ENCODE results near the gene ELP5.

The ELP5 gene

DNA sequence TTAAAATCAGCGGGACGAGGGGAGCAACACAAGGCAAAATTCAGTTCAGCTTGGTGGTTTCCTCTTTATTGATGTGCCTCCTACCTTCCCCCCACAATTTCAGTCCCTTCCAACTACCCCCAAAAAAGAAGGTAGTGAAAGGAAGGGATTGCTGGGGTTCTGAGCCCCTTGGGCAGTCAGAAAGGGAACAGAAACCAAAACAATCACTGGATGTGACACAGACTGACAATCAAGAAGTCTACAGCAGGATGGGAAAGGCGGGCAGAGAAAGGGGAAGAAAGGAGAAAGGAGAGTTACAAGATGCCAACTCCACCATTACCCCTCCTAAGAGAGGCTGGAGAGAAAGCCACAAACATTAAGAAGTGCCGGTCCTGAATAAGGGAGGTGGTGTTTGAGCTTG, 11.6 kb upstream of the ELP5 start:
- ChIA-PET CTCF (interaction anchor here (0.6 to 5.2 kb wide), 3 partner anchors 20 to 56 kb away, joined by 3 to 33 read pairs (median 12); partner anchors contain the start of genes ACADVL and DLG4), POLR2A (interaction anchor here (0.6 to 14.2 kb wide), 5 partner anchors 11 to 897 kb away, joined by 4 to 284 read pairs (median 6); partner anchors contain the start of genes ACADVL, CTDNEP1, DLG4 and ELP5)
- 0 out of 2 replicates have a peak overlapping the region, but pooled peaks have one; percentile 21 for H3K27ac ChIP-seq (ENCODE audit: extremely low read depth, low read depth, low read length)
- peaks cover 21 to 54% of the 10 kb centered on the region in 2 experiments for H3K36me3 ChIP-seq (ENCODE audit: control insufficient read depth in 2 of 2, insufficient read depth in 1 of 2, low read length in 2 of 2)
- H3K9me3 ChIP-seq (ENCODE audit: control insufficient read depth, insufficient read depth, low read depth, low read length): no peaks in the 10 kb centered on the region
- H3K4me1 ChIP-seq (ENCODE audit: control insufficient read depth, insufficient read depth, low read length): peaks cover 13% of the 10 kb centered on the region
- H3K4me3 ChIP-seq (ENCODE audit: low read depth, low read length): peak overlapping the region; percentile 20; the same call in 1 of the 2 replicates
- TF ChIP-seq ZFP41 (tag by site-specific recombination; IDR thresholded peaks at IDR 0.05; ENCODE audit: borderline replicate concordance): no peak
- no peak for TF ChIP-seq SP2 (tag by site-specific recombination; IDR thresholded peaks at IDR 0.05)
- TF ChIP-seq PRDM1 (tag by site-specific recombination; IDR thresholded peaks at IDR 0.05): peak; percentile 97

DNA sequence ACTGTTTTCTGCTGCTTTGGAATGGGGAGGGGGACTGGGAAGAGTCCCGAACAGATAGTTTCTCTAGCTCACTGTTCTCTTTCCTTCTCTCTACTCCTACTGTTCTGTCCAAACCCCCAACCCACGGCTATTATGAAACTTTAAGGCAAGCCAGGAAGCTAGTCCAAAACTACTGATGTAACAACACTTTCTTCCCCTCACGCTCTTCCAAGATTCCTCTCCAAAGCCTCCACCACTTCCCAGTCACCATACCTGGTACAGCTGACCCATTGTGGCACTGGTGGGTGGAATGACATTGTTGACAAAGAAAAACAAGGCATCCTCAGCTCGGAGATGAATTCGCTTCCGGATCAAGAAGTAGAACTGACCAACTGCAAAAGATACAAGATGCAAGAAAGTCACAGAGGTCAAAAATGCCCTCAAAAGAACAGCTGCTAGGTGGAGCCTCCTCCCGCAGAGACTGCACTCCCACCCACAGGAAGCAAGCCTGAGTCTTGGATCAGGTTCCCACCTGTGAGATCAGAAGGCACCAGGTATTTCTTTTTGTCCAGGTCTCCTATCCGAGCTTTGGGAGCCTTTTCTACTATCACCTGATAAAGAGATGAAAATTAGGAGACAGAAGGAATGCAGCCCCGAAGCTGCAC, 10.8 kb upstream of the ELP5 start:
- peaks cover 21 to 53% of the 10 kb centered on the region in 2 experiments for H3K36me3 ChIP-seq (ENCODE audit: control insufficient read depth in 2 of 2, insufficient read depth in 1 of 2, low read length in 2 of 2)
- TF ChIP-seq ZNF600 (tag by site-specific recombination; IDR thresholded peaks at IDR 0.05): 0 out of 2 replicates have a peak, but pooled peaks have one; percentile 31
- 0 out of 2 replicates have a peak, but pooled peaks have one; percentile 6 for TF ChIP-seq ZFHX2 (tag by site-specific recombination; conservative IDR thresholded peaks at IDR 0.05)
- no peak for TF ChIP-seq SETDB1 (IDR thresholded peaks at IDR 0.05; ENCODE audit: insufficient read length, low read length)
- no peak for TF ChIP-seq ZNF660 (tag by site-specific recombination; IDR thresholded peaks at IDR 0.05)
- TF ChIP-seq, protein P1, sequence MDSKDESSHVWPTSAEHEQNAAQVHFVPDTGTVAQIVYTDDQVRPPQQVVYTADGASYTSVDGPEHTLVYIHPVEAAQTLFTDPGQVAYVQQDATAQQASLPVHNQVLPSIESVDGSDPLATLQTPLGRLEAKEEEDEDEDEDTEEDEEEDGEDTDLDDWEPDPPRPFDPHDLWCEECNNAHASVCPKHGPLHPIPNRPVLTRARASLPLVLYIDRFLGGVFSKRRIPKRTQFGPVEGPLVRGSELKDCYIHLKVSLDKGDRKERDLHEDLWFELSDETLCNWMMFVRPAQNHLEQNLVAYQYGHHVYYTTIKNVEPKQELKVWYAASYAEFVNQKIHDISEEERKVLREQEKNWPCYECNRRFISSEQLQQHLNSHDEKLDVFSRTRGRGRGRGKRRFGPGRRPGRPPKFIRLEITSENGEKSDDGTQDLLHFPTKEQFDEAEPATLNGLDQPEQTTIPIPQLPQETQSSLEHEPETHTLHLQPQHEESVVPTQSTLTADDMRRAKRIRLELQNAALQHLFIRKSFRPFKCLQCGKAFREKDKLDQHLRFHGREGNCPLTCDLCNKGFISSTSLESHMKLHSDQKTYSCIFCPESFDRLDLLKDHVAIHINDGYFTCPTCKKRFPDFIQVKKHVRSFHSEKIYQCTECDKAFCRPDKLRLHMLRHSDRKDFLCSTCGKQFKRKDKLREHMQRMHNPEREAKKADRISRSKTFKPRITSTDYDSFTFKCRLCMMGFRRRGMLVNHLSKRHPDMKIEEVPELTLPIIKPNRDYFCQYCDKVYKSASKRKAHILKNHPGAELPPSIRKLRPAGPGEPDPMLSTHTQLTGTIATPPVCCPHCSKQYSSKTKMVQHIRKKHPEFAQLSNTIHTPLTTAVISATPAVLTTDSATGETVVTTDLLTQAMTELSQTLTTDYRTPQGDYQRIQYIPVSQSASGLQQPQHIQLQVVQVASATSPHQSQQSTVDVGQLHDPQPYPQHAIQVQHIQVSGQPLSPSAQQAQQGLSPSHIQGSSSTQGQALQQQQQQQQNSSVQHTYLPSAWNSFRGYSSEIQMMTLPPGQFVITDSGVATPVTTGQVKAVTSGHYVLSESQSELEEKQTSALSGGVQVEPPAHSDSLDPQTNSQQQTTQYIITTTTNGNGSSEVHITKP (tag by site-specific recombination; IDR thresholded peaks at IDR 0.05): peak; percentile 45; the same call in 1 of the 2 replicates
- TF ChIP-seq ZNF248 (tag by site-specific recombination; IDR thresholded peaks at IDR 0.05): no peak
- H3K9me3 ChIP-seq (ENCODE audit: control insufficient read depth, insufficient read depth, low read depth, low read length): no peaks in the 10 kb centered on the region
- H3K27ac ChIP-seq (ENCODE audit: extremely low read depth, low read depth, low read length): peak overlapping the region; percentile 91
- POLR2A ChIA-PET: interaction anchor here (0.6 to 14.2 kb wide), 10 partner anchors 10 to 896 kb away, joined by 3 to 284 read pairs (median 7); partner anchors contain the start of genes ACADVL, CTDNEP1, DLG4 and ELP5
- peak overlapping the region; percentile 82 for H3K4me3 ChIP-seq (ENCODE audit: low read depth, low read length)
- CTCF ChIA-PET: interaction anchor here (1.0 to 5.2 kb wide), 6 partner anchors 21 to 196 kb away, joined by 3 to 33 read pairs (median 6); partner anchors contain the start of genes ACADVL and DLG4
- peaks cover 11% of the 10 kb centered on the region for H3K4me1 ChIP-seq (ENCODE audit: control insufficient read depth, insufficient read depth, low read length)

DNA sequence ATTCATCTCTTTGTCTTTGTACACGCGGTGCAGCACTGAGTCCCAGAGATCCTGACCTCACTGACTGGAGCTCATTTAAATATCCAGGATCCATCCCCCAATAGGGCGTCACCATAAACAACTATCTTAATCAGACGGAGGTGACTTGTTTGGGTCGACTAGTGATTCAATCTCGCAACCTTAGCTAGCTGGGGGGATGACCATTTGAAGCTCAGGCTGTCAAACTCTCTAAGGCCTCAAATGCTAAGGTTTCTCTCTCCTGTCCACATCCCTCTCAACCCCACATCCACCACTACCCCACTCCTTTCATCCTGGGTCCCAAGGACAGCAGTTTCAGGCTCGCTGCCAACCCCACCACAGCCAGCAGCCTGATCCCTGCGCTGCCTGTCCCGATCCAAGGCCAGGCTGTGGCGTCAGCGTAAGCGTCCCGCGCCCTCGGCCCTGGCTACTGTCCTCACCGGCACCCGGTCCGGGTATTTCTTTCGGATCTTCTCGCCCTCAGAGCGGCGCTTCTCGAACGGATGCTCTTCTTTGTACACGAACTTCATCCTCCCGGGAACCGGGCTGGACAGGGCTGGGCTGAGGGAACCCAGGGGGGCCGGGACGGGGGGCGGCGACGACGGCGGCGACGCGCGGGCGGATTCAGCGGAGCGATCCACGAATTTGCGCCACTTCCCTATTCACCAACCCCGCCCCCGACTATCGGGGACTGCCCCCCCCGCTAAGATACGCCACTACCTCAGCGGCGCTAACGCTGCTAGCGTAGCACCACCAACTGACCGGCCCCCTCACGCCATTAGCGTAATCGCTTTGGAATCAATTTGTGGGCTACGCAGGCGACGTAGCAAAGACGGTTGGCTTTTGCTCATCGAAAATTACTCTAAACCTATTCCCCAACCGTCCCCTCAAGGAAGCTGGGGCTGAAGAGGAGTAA, 10.0 kb upstream of the ELP5 start, which contains the start of gene GABARAP:
Gene GABARAP (minus strand): TSS at position 667 of the 934 bp plus-strand sequence. CDS start 119 bp downstream, at position 548.
- Histone ChIP-seq H3K27ac (ENCODE audit: extremely low read depth, low read depth, low read length) (peak within 1 kb of the TSS; percentile 91), H3K4me1 (ENCODE audit: control insufficient read depth, insufficient read depth, low read length) (peaks cover 11% of the 10 kb centered on the region), H3K9me3 (ENCODE audit: control insufficient read depth, insufficient read depth, low read depth, low read length) (no peaks in the 10 kb centered on the region), H3K4me3 (ENCODE audit: low read depth, low read length) (peak within 1 kb of the TSS; percentile 82), H3K36me3 (ENCODE audit: control insufficient read depth in 2 of 2, insufficient read depth in 1 of 2, low read length in 2 of 2) (peaks cover 21 to 53% of the 10 kb centered on the region in 2 experiments)
- ChIA-PET CTCF (interaction anchor here (0.7 to 5.2 kb wide), 10 partner anchors 10 to 521 kb away, joined by 3 to 33 read pairs (median 4); partner anchors contain the start of genes ACADVL and DLG4), POLR2A (interaction anchor here (0.7 to 14.2 kb wide), 17 partner anchors 8 to 445 kb away, joined by 3 to 284 read pairs (median 5); partner anchors contain the start of genes ACADVL, CTDNEP1, DLG4 and DVL2)
- TF ChIP-seq, protein P2, sequence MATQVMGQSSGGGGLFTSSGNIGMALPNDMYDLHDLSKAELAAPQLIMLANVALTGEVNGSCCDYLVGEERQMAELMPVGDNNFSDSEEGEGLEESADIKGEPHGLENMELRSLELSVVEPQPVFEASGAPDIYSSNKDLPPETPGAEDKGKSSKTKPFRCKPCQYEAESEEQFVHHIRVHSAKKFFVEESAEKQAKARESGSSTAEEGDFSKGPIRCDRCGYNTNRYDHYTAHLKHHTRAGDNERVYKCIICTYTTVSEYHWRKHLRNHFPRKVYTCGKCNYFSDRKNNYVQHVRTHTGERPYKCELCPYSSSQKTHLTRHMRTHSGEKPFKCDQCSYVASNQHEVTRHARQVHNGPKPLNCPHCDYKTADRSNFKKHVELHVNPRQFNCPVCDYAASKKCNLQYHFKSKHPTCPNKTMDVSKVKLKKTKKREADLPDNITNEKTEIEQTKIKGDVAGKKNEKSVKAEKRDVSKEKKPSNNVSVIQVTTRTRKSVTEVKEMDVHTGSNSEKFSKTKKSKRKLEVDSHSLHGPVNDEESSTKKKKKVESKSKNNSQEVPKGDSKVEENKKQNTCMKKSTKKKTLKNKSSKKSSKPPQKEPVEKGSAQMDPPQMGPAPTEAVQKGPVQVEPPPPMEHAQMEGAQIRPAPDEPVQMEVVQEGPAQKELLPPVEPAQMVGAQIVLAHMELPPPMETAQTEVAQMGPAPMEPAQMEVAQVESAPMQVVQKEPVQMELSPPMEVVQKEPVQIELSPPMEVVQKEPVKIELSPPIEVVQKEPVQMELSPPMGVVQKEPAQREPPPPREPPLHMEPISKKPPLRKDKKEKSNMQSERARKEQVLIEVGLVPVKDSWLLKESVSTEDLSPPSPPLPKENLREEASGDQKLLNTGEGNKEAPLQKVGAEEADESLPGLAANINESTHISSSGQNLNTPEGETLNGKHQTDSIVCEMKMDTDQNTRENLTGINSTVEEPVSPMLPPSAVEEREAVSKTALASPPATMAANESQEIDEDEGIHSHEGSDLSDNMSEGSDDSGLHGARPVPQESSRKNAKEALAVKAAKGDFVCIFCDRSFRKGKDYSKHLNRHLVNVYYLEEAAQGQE (tag by site-specific recombination; IDR thresholded peaks at IDR 0.05): peak; percentile 81
- TF ChIP-seq, protein P3, sequence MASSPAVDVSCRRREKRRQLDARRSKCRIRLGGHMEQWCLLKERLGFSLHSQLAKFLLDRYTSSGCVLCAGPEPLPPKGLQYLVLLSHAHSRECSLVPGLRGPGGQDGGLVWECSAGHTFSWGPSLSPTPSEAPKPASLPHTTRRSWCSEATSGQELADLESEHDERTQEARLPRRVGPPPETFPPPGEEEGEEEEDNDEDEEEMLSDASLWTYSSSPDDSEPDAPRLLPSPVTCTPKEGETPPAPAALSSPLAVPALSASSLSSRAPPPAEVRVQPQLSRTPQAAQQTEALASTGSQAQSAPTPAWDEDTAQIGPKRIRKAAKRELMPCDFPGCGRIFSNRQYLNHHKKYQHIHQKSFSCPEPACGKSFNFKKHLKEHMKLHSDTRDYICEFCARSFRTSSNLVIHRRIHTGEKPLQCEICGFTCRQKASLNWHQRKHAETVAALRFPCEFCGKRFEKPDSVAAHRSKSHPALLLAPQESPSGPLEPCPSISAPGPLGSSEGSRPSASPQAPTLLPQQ (tag by site-specific recombination; IDR thresholded peaks at IDR 0.05): 0 out of 2 replicates have a peak, but pooled peaks have one; percentile 49
- TF ChIP-seq, protein P4, sequence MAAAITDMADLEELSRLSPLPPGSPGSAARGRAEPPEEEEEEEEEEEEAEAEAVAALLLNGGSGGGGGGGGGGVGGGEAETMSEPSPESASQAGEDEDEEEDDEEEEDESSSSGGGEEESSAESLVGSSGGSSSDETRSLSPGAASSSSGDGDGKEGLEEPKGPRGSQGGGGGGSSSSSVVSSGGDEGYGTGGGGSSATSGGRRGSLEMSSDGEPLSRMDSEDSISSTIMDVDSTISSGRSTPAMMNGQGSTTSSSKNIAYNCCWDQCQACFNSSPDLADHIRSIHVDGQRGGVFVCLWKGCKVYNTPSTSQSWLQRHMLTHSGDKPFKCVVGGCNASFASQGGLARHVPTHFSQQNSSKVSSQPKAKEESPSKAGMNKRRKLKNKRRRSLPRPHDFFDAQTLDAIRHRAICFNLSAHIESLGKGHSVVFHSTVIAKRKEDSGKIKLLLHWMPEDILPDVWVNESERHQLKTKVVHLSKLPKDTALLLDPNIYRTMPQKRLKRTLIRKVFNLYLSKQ (tag by site-specific recombination; IDR thresholded peaks at IDR 0.05; ENCODE audit: borderline replicate concordance): no peak
- no peak; the same call in 1 of the 2 replicates for TF ChIP-seq ZNF76 (tag by site-specific recombination; IDR thresholded peaks at IDR 0.05; ENCODE audit: borderline replicate concordance, low read depth)
- TF ChIP-seq ZNF843 (tag by site-specific recombination; IDR thresholded peaks at IDR 0.05): peak; percentile 54; the same call in 1 of the 2 replicates
- peak; percentile 79 for TF ChIP-seq SP2 (tag by site-specific recombination; IDR thresholded peaks at IDR 0.05)
- TF ChIP-seq ZBTB20 (tag by site-specific recombination; IDR thresholded peaks at IDR 0.05): peak; percentile 92
- peak; percentile 44; the same call in 1 of the 2 replicates for TF ChIP-seq IKZF3 (tag by site-specific recombination; IDR thresholded peaks at IDR 0.05)
